GM19467 (cell line): ENCODE data around the gene ARVCF.

ENCODE experiments used
- ATAC-seq: cut with Tn5 transposase; IDR thresholded peaks from one replicate; pipeline ENCODE4 v1.9.1; 2021; ENCODE audit warnings: mild to moderate bottlenecking, moderate library complexity; ENCODE audit not compliant: unreplicated experiment

The ARVCF gene

DNA sequence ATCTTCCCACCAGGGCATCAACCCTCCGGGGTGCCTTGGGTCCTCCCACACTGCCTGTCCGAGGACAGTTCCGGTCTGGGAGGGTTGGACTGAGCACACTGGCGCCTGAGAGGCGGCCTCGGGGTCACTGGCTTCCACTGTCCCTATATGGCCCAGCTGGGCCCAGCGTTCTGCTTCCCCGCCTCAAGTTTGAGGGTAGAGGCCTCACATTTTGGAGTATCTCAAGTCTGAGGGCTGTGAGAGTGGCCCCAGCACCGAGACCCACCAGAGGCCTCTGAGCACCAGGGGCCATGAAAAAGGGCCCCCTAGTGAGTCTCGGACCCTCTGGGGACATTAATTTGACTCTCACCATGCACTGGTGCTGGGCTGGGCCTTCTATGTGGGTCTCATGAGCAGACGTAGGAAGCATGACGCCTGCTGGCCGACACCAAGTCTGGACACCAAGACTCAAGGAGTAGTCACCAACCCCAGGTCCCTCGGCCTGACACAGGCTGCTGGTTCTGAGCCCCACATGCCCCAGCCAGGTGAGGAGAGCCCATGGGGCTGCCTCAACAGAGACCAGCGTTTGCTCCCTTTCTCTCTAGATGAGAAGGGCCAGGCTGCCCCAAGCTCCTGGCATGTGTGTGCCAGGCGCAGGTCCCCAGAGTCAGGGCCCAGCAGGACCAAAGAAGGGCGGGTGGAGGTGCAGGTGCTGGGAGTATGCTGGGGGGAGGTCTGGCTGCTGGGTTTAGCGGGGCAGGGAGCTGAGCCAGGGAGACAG lies 27.5 kb downstream of the ARVCF start:
- no peak for ATAC-seq

DNA sequence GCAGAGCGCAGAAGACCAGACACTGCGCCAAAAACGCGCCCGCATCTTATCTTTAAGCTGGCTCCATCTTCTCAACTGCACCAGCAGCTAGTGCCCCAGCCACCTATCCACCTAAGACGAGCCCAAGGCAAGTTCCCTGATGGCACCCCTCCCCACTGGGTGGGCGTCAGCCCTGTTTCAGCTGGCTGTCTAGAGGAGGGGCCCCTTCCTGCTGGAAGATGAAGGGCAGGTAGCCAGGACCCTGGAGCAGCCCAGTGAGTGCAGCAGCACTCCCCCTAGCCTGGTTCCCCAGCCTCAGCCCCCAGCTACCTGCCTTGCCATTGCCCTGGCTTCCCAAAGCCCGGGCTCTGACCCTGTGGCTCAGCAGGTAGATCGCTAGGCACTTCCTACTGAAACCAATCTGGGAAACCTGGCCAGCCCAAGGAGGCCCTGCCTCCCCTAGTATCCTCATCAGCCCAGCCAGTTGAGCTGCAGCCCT lies 28.3 kb downstream of the ARVCF start:
- ATAC-seq = no peak

DNA sequence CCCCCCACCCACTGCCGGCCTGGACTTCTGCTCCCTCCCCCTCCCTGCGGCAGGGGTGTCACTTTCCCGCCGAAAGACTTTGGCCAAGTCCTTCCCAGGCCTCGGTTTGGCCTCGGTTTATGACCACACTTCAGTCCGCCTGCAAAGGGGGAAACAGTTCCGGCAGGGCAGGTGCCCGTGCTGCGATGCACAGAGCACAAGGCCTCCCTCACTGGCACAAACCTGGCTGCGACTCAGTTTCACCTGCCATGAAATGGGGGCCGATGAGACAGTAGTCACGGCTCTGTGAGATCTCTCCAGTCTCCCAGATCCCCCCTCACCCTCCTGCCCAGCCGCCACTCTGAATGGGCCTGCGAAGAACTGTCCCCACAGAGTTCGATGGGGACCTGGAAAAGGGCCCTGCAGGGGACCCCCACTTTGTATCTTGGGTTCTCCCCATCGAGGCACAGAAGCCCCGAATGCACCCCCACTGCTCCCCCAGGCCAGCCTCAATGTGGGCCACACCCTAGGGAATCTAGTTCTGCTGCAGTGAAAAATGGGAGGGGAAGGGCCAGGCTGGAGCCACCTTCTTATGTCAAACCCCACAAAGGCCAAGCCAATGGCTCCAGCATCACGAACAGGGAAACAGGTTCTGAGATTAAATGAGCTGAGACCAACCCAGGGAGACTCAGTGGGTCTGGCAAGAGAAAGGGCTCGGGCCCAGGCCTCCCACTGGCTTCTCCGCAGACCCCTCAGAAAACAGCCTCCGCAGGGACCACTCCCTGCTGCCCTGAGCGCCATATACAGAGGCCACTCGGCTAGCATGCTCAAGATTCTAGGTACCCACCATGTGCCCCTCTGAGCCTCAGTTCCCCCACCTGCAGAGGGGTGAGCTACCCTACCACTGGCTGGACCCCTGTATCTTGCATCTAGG lies 29.0 kb downstream of the ARVCF start:
- no peak for ATAC-seq

DNA sequence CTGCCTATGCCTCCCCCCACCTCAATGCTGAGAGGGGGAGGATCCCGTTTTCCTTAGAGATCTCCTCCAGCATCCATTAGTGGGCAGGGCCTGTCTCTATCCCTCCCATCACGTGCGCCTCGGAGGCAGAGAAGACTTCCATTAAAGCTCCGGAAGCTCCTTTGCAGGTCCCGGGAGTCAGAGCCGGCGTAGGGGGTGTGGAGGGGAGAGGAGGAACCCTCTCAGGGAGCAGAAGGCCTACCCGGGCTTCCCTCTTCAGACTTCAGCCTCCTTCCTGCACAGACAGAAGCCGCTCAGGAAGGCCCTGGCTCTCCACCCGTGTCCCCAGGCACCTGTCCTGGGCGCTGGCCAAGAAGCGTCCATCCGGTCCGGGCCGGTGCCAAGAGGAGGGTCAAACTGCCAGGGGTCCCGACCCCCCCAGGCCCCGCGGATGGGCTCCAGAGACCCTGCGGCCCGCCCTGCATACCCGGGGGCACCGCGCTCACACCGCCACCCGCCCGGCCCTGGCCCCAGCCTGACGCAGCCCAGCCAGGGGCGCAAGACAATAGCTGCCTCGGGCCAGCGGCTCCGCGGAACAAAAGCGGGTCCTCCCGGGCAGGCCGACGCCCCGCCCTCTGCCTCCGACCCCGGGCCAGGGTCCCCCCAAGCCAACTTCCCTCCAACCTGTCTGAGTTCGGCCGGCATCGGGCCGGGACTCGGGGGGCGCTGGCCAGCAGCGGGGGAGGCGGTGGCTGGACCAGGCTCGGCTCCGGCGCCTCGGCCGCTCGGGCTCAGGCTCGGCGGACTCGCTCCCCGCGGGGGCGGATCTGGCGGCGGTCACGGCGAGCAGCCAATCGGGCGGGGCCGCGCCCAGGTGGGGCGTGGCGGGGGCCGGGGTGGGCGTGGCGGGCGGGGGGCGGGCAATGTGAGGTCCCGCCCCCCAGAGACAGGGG lies 29.9 kb downstream of the ARVCF start:
- no peak for ATAC-seq

DNA sequence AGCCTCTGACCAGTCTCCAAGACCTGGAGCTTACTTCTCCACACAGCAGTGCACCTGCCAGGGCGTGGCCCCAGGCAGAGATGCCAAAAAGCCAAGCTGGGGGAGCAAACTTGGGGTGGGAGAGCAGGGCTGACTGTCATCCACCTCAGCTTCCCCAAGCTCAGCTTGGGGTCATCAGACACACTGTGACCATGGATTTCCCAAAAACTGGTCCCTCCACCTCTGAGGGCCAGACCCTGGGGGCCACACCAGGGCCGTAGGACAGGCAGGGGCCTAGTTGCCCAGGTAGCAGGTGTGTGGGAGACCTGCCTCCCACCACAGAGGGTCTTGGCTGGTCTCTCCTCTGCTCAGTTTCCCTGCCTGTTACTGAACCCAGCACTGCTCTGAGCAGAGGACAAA lies 30.6 kb downstream of the ARVCF start:
- no peak for ATAC-seq

DNA sequence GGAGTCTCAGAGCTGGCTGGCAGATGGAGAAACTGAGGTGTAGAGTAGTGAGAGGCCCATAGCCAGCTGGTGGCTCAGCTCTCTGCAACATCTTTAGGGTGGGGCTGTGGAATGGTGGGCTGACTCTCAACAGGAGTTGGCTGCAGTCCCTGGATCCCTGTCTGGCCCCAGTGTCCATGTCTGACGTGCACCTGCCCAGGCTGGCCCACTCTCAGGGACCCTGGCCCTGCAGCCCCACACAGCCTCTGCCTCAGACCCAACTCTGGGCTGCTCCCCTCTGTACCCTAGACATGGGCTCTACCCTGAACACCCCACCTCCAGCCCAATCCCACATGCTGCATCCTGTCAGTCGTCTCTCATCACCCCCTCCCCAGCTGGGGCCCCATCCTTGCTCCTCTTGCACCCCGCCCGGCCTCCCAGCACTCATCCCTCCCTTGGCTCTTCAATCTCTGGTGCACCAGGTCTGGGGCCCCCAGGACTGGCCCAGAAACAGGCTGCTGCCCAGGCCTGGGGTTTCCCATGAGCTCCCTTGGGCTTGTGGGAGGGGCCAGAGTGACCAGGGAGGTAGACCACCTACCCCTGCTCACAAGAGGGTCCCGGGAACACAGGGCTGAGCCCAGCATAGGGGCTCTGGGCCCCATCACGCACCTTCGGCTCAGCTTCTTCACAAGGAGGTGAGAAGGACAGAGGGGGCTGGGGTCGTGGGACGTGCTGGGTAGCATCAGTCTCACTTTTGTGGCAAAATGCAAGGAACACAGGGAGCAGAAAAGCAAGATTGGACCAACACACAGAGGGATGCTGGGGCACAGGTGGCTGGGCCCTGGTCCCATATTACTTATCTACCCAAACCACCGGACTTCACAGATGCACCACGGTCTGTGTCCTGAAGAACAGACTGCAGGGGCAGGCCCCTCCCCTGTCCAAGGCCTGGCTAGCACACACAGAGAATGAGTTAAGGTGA lies 31.5 kb downstream of the ARVCF start:
- ATAC-seq = no peak

DNA sequence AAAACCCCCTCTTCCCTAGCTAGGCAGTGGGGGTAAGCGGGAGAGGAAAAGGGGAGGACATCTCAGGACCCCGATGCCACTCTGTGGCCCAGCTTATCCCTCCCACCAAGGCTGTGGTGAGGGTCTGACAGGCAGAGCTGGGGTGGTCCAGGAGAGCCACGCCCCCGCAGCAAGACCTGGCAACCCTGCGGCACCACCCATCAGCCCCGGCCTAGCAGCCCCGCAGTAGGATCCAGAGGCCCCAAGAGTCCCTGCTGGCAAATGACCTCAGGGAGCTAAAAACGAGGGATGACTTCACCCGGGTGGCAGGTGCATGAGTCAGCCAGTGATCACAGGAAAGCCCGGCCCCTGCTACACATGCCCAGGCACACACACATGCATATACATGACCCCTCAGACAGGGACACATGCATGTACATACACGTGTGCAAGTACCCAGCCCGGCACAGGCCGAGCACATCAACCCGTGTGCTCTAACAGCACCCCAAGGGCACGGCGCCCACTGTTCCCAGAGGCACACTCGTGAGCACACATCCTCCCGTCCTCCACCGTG lies 32.3 kb downstream of the ARVCF start:
- ATAC-seq = no peak

DNA sequence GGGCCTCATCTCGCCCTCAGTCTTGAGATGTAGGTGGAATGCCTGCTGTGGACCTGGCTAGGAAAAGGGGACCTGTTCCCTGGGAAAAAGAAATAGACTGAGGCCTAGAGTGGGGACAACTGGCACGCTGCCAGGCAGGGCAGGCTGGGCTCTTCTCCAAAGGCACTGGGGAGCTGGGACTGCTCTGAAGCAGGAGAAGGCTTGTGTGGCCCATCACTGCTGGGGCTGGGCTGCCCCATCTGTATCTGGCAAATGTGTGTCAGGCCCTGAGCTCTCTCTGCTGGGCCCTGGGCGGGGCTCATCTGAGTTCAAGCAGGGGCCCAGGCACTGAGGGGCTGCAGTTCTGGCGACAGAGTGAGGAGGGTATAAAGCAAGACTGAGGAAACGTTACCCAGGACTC lies 32.9 kb downstream of the ARVCF start:
- ATAC-seq = no peak

DNA sequence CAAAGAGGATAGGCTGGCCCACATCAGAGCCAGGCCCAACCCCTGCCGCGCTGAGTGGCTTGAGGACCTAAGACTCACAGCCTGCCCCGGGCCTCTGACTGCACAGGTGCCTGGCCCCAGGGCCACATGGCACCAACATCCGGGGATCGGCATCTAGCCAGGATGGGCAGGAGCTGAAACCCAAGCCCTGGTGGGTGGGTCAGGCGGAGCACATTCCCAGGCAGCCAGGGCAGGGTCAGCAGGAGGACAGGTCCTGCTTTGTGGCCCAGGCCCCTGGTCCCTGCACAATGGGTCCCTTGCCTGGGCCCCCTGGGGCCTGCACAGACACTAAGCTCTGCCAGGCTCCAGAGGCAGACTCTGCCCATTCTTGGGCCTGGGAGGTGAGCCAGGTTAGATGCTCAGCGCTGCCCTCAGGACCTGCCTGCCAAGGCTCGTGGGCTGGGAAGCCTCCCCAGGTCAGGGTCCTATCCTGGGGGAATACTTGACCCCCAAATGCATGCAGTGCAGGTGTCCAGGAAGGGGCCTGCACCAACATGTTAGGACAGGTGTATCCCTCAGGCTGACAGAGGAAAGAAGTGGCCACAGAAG lies 33.5 kb downstream of the ARVCF start:
- no peak for ATAC-seq

DNA sequence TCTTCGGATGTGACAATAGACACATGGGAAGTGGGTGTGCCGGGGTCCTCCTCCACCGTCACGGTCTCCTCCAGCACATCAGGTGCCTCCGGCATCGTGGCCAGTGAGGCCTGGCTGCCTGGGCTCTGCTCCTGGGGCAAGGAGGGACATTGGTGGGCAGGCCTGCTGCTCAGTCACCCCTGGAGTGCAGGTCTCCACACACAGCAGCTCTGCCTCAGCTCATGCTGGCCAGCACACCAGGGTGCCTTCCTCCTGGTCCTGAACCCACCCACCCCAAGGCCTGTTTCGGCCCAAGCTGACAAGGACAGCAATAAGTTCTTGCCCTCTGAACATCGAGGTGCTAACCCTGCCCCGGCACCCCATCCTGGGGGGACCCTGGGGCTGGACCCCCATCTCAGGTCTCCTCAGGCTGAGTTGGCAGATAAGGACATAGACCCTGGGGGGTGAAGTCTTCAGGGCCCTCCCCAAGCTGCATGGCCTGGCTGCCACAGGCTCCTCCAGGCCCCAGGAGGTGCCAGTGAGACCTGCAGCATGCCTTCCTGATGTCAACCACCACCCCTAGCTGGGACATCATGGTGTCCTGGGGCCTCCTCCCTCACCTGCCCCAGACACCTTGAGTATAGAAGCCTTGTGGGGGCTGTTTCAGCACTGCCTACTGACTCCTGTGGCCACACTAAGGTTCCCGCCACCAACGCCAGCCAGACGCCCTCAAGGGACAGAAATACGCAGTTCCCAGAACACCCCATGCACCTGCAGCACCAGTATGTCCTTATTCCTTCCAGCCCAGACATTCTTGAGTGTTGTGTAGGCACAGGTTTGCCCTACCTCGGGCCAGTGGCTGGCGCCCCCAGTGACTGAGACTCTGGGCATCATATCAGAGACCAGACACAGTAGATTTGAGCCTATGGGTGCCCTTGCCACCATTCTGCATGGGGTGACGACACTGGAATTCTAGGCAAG lies 34.4 kb downstream of the ARVCF start:
- no peak for ATAC-seq

DNA sequence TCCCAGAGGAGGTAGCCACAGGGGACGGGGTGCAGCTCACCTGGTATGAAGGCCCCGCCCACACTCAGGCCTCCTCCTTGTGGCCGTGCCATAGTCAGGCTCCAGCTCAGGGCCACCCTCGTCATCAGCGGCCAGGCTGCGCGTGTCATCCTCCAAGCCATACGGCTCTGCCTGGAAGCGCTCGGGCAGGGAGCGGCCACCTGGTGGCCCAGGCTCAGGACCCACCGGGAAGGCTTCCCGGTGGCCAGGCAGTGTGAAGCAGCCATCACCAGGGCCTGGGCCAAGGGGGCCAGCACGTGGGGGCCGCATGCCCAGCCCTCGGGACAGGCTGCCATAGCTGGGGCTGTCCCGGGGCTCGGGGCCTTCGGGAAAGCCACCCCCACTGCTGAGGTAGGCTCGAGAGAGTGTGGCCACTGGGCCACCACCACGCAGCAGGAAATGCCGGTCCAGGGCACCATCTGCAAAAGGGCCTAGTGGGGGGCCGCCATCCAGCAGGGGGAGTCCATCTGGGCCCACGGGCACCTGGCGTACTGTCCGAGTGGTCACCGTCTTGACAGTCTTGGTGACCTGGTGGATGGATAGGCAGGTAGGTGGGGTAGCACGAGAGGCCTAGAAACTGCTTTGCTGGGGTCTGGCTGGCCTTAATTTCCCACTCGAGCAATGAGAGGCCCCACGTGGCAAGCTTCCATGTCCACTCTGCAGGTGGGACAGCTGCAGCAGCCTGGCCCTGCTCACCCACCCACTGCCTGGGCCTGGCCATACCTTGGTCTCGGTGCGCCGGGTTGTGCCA lies 35.3 kb downstream of the ARVCF start:
- no peak for ATAC-seq

DNA sequence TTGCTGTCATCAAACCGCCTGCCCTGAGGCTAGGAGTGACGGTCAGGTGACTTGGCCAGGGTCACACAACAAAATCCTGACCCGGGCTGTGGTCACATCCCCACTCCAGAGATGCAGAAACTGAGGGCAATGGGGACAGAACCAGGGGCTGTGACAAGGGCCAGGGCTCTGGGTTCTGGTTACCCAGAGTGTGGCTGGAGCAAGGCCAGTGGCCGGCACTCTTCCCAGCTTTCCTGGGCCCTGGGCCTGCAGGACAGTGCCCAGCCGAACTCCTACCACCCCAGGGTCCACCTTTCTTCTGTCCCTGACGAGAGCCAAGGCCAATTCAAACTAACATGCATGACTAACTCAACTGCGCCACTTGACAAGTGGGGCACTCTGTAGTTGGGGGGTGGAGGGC lies 35.9 kb downstream of the ARVCF start:
- ATAC-seq = no peak

DNA sequence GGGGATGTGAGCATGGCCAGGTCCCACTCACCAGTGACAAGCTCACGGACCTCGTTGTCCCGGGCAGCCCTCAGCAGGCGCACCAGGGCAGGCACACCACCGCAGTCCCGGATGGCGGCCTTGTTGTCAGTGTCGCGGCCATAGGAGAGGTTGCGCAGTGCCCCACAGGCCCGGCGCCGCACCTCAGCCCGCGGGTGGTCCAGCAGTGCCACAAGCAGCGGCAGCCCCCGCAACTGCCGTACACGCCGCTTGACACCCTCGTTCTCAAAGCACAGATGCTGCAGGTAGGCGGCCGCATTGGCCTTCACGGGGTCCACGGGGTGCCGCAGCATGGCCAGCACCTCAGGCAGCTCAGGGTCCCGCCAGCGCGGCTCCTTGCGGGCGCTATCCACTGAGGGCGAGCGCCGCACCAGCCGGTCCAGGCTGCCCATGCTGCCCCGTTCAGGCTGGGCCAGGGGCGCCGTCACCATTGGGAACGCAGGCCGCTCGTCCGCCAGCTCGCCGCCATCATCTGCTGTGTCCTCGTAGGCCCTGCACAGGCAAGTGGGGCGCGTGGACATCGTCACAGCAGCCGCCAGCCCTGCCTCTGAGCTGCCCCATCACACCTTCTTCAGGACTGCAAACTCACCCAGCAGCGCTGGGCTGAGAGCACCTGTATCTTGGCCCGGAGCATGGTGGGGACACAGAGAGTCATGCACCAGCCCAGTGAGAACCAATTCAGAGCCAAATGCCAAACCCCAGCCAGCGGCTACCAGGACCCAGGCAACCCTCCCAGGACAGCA lies 36.7 kb downstream of the ARVCF start:
- no peak for ATAC-seq

DNA sequence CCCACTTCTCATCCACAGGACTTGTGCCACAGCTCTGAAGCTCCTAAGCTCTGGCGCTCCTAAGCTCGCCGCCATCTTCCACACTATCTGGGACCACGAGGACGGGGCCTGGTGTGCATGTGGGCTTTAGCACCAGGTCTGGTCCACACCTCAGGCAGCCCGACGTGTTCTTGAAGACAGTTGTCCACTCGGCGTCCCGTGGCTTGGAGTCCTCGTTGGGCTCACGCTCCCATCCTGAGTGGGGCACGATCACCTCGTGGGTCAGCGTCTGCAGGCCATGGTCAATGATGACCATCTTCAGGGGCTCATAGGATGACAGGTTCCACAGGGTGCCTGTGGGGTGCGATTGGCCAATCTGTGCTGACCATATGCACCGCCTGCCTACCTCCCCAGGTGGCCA lies 37.9 kb downstream of the ARVCF start:
- ATAC-seq = no peak

DNA sequence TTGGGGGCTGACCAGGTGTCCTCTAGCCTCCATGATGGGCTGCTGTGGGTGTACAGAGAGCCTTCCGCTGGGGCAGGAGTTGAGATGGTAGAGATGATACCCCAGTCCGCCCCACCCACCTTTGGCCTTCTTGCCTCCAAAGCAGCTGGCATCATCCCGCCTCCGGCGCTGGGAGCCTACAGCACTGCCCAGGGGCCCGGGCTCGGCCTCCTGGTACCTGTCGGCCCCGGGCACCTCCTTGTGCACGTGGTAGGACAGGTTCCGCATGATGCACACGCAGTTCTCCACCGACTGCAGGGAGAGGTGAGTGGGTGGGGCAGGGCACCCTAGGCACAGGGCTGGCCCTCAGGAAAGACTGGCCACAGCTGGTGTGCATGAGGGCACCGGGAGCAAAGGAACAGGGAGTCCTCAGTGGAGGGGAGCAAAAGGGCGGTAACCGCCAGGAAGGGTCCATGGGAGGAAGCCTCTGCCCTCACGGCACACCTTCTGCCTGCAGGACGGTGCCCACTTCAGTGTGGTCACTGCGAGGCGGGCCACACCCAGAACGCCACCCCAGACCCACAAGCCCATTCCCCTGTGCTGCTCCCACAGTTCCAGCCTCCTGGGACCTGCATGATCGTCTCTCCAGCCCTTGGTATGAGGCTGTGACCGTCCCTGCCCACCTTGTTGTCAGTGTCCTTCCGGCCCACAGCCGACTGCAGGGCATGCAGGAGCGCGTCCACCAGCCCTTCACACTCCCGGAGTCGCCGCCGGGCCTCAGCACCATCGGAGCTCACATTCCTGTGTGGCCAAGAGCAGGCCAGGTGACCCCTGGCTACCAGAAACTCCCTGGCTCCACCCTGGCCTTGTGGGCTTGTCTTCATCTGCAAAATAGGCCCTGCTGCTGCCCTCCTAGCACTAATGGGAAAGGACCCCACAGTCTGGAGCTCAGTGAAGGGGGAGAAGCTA lies 39.1 kb downstream of the ARVCF start:
- no peak for ATAC-seq
